Fibroblast of mammary gland (primary cell): ENCODE data around the gene DAAM1.

Experiments
- DNase-seq: peaks from one replicate; pipeline ENCODE4 v3.0.0-alpha.2; 2010; ENCODE audit warnings: low read depth
- H3K4me3 ChIP-seq: 2 replicates; pipeline ENCODE4 v1.5.1; 2011; ENCODE audit warnings: low read depth, mild to moderate bottlenecking, low read length, moderate library complexity; ENCODE audit not compliant: control insufficient read depth
- TF ChIP-seq, protein P1 (sequence below): conservative IDR thresholded peaks from 2 replicates; pipeline ENCODE4 v1.5.1; 2011; ENCODE audit warnings: low read depth, low read length, inconsistent platforms; ENCODE audit not compliant: control insufficient read depth, insufficient read depth

The DAAM1 gene

DNA sequence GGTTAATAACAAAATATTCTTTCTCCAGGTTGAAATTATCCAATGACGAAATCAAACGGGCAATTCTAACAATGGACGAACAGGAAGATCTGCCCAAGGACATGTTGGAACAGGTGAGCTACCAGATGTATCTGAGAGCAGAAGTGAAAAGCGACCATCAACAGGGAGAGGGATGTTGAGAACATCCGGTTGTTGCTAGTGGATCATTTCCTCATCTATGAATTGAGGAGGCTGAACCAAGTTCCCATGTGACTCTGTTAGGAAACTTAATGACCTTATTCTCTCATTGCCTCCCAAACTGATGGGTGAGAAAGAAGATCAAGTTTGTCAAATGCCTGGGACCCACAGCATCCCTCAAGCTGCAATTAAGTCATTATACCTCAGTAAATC is 159.0 kb downstream of the DAAM1 start:
- TF ChIP-seq, protein P1, sequence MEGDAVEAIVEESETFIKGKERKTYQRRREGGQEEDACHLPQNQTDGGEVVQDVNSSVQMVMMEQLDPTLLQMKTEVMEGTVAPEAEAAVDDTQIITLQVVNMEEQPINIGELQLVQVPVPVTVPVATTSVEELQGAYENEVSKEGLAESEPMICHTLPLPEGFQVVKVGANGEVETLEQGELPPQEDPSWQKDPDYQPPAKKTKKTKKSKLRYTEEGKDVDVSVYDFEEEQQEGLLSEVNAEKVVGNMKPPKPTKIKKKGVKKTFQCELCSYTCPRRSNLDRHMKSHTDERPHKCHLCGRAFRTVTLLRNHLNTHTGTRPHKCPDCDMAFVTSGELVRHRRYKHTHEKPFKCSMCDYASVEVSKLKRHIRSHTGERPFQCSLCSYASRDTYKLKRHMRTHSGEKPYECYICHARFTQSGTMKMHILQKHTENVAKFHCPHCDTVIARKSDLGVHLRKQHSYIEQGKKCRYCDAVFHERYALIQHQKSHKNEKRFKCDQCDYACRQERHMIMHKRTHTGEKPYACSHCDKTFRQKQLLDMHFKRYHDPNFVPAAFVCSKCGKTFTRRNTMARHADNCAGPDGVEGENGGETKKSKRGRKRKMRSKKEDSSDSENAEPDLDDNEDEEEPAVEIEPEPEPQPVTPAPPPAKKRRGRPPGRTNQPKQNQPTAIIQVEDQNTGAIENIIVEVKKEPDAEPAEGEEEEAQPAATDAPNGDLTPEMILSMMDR, result no peak

DNA sequence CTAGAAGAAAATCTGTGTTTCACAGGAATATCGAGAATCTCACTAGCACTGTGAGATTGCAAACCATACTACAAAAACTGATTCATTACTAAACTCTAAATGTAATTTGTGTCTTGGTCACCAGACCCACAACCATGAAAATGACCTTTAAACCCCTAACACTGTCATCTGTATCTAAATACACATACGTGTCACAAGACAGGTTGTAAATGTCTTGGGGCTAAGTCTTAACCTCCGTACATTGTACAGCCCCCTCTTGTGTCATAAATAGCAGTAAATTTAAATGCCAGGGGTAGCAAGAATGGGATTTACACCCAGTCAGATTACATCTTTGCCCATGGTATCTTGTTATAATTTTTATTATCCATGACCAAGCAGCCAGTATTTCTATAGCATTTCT is 159.4 kb downstream of the DAAM1 start:
- TF ChIP-seq, protein P1, result no peak
- DNase-seq, result no peak

More for the DNA sequence above, 159.0 kb downstream of the DAAM1 start:
- H3K4me3 ChIP-seq, result no peak overlapping the region
- DNase-seq, result no peak

DNA sequence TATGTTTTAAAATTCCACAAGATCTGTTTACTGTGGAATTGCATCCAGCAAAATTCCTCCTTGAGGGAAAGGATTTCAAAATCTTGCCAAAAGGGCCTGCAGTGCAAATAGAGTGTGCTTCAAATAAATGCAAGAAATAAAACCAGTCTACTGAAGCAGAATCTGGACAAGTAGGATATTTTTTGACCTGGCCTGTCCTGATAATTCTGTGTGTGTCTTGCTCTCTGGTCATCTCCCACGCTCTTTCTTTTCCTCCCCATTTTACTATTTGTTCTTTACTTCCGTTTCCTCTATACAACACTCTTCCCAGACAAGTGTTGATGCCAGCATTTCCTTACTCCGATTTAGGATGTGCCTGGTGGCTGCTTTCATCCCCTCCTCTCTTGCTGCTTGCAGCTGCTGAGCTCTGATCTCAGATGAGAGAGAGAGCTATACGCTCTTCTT is 160.8 kb downstream of the DAAM1 start:
- DNase-seq, result no peak
- TF ChIP-seq, protein P1, result no peak
- no peak overlapping the region for H3K4me3 ChIP-seq

More for the DNA sequence above, 159.4 kb downstream of the DAAM1 start:
- no peak overlapping the region for H3K4me3 ChIP-seq

DNA sequence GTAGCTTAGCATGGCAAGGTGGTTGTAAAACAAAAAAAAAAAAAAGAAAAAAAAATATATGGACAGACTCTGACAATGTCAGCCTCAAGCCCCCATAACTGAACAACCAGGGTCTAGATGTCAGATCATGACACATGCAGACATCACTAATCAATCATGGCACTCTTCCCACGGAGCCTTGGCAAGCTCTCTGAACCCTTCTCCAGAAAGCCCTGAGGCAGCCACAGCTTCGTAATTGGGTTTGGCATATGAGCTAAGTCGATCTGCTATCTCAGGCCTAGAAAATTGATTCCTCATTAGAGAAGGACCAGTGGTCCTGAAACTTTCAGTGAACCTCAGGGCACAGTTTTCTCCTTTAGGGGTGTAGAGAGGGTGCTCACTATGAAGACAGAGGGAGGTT is 164.5 kb downstream of the DAAM1 start:
- TF ChIP-seq, protein P1, result no peak
- H3K4me3 ChIP-seq, result no peak overlapping the region
- DNase-seq, result no peak

DNA sequence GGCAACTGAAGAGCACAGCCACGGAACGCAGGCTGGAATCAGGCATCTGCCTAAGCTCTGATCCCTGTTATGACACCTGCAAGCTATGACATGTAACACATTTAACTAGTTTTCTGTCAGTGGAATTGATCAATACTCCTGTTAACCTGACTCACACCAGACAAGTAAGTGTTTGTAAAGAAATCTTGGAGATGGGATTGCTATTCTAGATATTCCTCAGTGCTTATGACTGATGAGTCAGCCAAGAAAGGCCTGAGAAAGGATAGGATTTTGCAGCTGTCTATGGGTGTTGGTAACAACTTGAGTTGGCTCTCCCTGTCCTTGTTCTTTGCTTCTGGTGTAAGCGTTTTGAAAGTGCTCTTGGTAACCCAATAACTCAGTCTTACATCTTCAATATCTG is 166.2 kb downstream of the DAAM1 start:
- no peak overlapping the region for H3K4me3 ChIP-seq
- TF ChIP-seq, protein P1, result no peak
- DNase-seq, result peak; percentile 90

DNA sequence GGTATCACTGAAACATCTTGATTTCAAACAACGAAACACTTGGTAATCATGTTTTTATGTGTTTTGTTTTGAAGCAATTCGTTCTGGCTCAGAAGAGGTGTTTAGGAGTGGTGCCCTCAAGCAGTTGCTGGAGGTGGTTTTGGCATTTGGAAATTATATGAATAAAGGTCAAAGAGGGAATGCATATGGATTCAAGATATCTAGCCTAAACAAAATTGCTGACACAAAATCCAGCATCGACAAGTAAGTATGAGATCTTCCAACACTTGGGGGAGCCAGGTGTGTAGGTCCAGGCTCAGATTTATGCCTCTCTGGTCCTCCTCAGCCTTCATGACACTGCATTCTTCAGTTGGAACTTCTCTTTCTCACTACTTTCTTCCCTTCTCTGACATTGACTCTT is 166.6 kb downstream of the DAAM1 start:
- TF ChIP-seq, protein P1, result no peak
- no peak overlapping the region for H3K4me3 ChIP-seq
- DNase-seq, result no peak

DNA sequence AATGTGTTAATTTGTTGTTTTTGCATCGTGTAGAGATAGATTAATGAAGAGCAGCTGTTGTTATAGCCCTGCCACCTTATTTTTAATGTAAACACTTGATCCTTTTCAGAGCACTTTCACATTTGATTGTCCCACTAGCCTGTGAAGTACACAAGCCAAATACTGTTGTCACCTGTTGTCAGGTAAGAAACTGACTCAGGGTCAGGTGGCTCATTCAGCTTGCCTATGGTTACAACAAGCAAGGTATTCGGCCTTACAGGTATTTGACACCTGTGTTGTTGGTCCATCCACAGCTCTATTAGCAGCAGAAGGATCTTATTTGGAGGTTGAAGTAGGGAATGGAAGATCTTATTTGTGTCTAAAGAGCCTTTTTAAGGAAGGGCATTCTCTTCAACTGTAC is 167.8 kb downstream of the DAAM1 start:
- TF ChIP-seq, protein P1, result no peak
- no peak overlapping the region for H3K4me3 ChIP-seq
- no peak for DNase-seq
